Karpas-422 (cell line): ENCODE measurements around the gene BAZ2B. TPM values are rescaled to one million over a fixed set of nuclear protein-coding genes. Genes with fewer than 3 reads are reported as not detected.
A peak's percentile ranks its signal among the peaks of the same experiment; 100 is the strongest.

Experiments used
- DNase-seq: peaks from one replicate; pipeline ENCODE4 v3.0.0-alpha.2; 2015
- H2AFZ ChIP-seq: fragments of 200-600 bp; sonication (generic); 2 replicates; pipeline ENCODE4 v1.6.1; 2014; ENCODE audit warnings: antibody characterized with exemption, low read length, mixed read lengths
- H3K27ac ChIP-seq: fragments of 200-600 bp; sonication (generic); 2 replicates; pipeline ENCODE4 v1.5.1; 2014; ENCODE audit warnings: mild to moderate bottlenecking, low read length, moderate library complexity
- H3K27me3 ChIP-seq: fragments of 200-600 bp; sonication (generic); 2 replicates; pipeline ENCODE4 v1.6.1; 2014; ENCODE audit warnings: low read length, mixed read lengths
- H3K36me3 ChIP-seq: fragments of 200-600 bp; sonication (generic); 2 replicates; pipeline ENCODE4 v1.6.1; 2014; ENCODE audit warnings: low read length, mixed read lengths; ENCODE audit not compliant: insufficient read depth
- H3K4me1 ChIP-seq: fragments of 200-600 bp; sonication (generic); 2 replicates; pipeline ENCODE4 v1.6.1; 2014; ENCODE audit warnings: mild to moderate bottlenecking, low read length, mixed read lengths
- H3K4me2 ChIP-seq: fragments of 200-600 bp; sonication (generic); 2 replicates; pipeline ENCODE4 v1.6.1; 2014; ENCODE audit warnings: low read length, low read depth, mild to moderate bottlenecking; ENCODE audit not compliant: poor library complexity, severe bottlenecking
- H3K4me3 ChIP-seq: fragments of 200-600 bp; sonication (generic); 2 replicates; pipeline ENCODE4 v1.5.1; 2014; ENCODE audit warnings: mild to moderate bottlenecking, antibody characterized with exemption, low read length, mixed read lengths
- H3K79me2 ChIP-seq: fragments of 200-600 bp; sonication (generic); 2 replicates; pipeline ENCODE4 v1.6.1; 2014; ENCODE audit warnings: mild to moderate bottlenecking, low read length, mixed read lengths
- H3K9ac ChIP-seq: fragments of 200-600 bp; sonication (generic); 2 replicates; pipeline ENCODE4 v1.6.0; 2014; ENCODE audit warnings: low read length
- H3K9me2 ChIP-seq: fragments of 200-600 bp; sonication (generic), shearing (Covaris generic); replicated peaks from 2 replicates; pipeline ENCODE4 v1.6.0; 2014; ENCODE audit warnings: mild to moderate bottlenecking, low read length, moderate library complexity; ENCODE audit not compliant: insufficient read depth
- H3K9me3 ChIP-seq: fragments of 300-700, 200-600 bp; sonication (generic); 2 replicates; pipeline ENCODE4 v1.6.1; 2014; ENCODE audit warnings: low read length, mixed read lengths
- H4K20me1 ChIP-seq: fragments of 200-600 bp; sonication (generic); 2 replicates; pipeline ENCODE4 v1.6.1; 2014; ENCODE audit warnings: mild to moderate bottlenecking, antibody characterized with exemption, low read length, low read depth; ENCODE audit not compliant: insufficient read depth
- total RNA-seq: library from RNA; depleted of rRNA; stranded (reverse); fragments of >200 nt; shearing (Covaris generic); gene quantifications from 2 replicates; pipeline ENCODE4 v1.2.3, GENCODE V29; 2014; ENCODE audit warnings: low replicate concordance

The BAZ2B gene
- total RNA-seq, 1 experiment from 2014 or later: 2.2 TPM

GRCh38 chr2:159525012-159525411 is 91.3 kb downstream of the BAZ2B start:
- Histone ChIP-seq H3K27ac (no peak overlapping the region), H3K4me2 (no peak overlapping the region), H3K4me1 (no peaks in the 10 kb centered on the region), H3K79me2 (no peaks in the 10 kb centered on the region), H4K20me1 (no peaks in the 10 kb centered on the region), H3K9ac (no peak overlapping the region), H3K9me3 (no peaks in the 10 kb centered on the region), H3K27me3 (no peaks in the 10 kb centered on the region), H2AFZ (no peak overlapping the region), H3K9me2 (no peaks in the 10 kb centered on the region), H3K4me3 (no peak overlapping the region), H3K36me3 (no peaks in the 10 kb centered on the region)
- no peak for DNase-seq

DNA sequence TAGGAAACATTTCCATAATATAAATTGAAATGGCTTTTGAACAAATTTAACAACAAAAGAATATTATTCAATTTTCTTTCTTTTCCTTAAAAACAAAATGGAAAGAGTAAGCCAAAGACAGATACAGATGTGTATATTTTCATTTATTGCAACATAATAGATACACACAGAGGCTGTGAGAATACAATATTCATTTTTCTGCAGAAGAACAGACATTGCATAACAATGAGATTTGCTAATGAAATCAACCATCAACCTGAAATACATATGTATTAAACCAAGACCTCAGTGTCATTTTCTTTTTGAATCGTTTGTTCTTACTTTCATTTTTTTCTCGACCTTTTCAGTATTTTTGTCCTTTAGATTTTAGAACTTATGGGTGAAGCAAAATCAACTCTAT is 95.1 kb downstream of the BAZ2B start:
- Histone ChIP-seq H3K4me3 (no peak overlapping the region), H3K36me3 (no peaks in the 10 kb centered on the region), H3K9ac (no peak overlapping the region), H4K20me1 (no peaks in the 10 kb centered on the region), H2AFZ (no peak overlapping the region), H3K79me2 (no peaks in the 10 kb centered on the region), H3K4me1 (0 out of 2 replicates have a peak, but pooled peaks cover 1% of the 10 kb centered on the region), H3K9me3 (no peaks in the 10 kb centered on the region), H3K9me2 (no peaks in the 10 kb centered on the region), H3K4me2 (no peak overlapping the region), H3K27me3 (no peaks in the 10 kb centered on the region), H3K27ac (no peak overlapping the region)
- DNase-seq: no peak

DNA sequence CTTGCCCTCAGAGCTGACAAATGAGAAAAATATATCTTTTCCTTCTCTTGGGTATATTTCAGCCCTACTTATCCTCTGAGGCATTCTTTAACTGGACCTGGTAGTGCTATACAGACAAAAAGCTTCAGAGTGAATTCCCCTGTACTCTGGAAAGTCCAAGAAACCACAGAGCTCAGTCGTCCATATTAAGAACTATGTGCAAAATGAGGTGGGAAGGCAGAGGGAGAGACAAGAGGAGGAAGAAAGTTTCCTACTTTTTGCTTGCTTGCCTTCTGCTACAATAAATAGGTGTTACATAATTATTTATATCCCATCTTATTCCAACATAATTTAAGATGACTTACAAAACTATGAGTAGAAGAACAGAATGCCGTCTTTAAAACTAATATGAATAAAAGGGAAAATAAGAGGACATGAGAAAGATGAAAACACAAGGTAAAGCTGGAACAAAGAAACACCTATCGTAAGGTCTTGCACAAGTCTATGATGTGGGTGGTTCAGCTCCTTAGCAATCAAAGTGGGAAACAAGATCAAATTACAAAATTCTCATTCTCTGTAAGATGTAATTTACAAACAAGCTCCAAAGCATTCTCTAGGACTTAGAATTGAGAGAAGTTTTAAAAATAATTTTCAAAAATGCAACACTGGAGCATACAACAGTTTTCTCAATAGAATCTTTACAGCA is 97.9 kb downstream of the BAZ2B start:
- Histone ChIP-seq H3K36me3 (no peaks in the 10 kb centered on the region), H3K27me3 (no peaks in the 10 kb centered on the region), H3K9ac (no peak overlapping the region), H3K9me3 (no peaks in the 10 kb centered on the region), H3K27ac (no peak overlapping the region), H4K20me1 (no peaks in the 10 kb centered on the region), H2AFZ (no peak overlapping the region), H3K4me3 (no peak overlapping the region), H3K4me2 (no peak overlapping the region), H3K4me1 (0 out of 2 replicates have a peak, but pooled peaks cover 3% of the 10 kb centered on the region), H3K79me2 (no peaks in the 10 kb centered on the region), H3K9me2 (no peaks in the 10 kb centered on the region)
- no peak for DNase-seq

DNA sequence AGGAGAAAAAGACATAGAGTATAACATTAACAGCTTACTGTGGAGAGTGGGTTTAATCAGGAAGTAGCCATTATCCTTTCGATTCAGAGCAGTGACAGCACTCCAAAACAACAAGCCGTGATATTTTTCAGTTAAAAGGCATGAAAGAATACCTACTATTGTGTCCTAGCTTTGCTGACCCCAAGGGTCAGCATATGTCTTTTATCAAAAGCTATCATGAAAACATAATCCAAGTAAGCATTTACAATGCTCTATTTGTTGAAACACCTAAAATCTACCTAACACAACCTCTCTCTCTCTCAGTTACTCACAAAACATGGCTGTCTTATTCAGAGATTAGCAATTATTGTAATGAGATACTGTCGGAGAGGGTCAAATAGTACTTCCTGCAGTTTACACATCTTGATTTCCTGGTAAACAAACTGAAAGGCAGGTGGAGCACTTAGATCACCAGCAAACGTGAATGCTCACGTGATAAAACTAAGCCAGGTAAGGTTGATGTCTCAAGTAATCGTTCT is 100.0 kb downstream of the BAZ2B start:
- 0 out of 2 replicates have a peak overlapping the region, but pooled peaks have one; percentile 32 for H3K9ac ChIP-seq
- no peaks in the 10 kb centered on the region for H3K79me2 ChIP-seq
- H3K36me3 ChIP-seq: no peaks in the 10 kb centered on the region
- H3K9me2 ChIP-seq: no peaks in the 10 kb centered on the region
- H2AFZ ChIP-seq: peak overlapping the region; percentile 57; the same call in 1 of the 2 replicates
- no peaks in the 10 kb centered on the region for H3K27me3 ChIP-seq
- peak overlapping the region; percentile 37 for H3K4me2 ChIP-seq
- H3K4me1 ChIP-seq: 0 out of 2 replicates have a peak, but pooled peaks cover 3% of the 10 kb centered on the region
- H3K4me3 ChIP-seq: peak overlapping the region; percentile 33; the same call in 1 of the 2 replicates
- no peaks in the 10 kb centered on the region for H3K9me3 ChIP-seq
- DNase-seq: no peak
- no peaks in the 10 kb centered on the region for H4K20me1 ChIP-seq
- no peak overlapping the region for H3K27ac ChIP-seq

DNA sequence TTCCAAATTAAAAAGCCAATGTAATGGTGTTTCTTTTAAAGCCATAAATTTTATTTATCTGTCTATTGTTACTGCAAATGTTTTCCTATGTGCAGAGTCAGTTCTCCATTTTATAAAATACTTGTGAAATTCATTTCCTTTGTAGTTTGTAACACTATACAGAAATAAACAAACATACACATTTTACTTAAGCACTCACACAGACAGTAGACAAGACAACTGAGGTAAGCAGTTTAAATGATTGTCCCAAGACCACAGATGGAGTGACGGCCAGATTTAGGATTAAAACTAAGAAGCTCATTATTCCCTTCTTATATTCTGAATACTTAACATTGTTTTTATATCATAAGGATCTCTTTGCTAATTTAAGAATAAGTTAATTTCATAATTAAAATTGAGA is 100.9 kb downstream of the BAZ2B start:
- H3K9me2 ChIP-seq: no peaks in the 10 kb centered on the region
- no peaks in the 10 kb centered on the region for H3K9me3 ChIP-seq
- no peak for DNase-seq
- H3K9ac ChIP-seq: no peak overlapping the region
- H3K4me3 ChIP-seq: no peak overlapping the region
- no peaks in the 10 kb centered on the region for H4K20me1 ChIP-seq
- no peaks in the 10 kb centered on the region for H3K27me3 ChIP-seq
- H3K27ac ChIP-seq: no peak overlapping the region
- H2AFZ ChIP-seq: no peak overlapping the region
- no peak overlapping the region for H3K4me2 ChIP-seq
- 0 out of 2 replicates have a peak, but pooled peaks cover 3% of the 10 kb centered on the region for H3K4me1 ChIP-seq
- no peaks in the 10 kb centered on the region for H3K79me2 ChIP-seq
- H3K36me3 ChIP-seq: no peaks in the 10 kb centered on the region

DNA sequence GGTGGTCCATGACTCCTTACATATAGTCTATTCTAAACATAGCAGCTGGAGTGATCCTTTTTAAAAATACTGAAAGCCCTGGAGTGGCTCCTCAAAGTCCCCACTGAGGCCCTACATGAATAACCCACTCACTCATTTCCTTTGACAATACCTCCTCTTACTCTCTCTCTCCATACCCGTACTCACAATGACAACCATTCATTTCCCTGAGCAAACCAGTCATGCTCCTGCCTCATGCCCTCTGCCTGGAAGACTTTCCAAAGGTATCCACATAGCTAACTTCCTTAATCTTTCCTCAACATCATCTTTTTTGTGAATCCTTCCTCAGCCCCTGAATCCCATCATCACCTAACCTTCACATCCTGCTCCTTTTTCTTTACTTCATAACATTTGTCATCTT is 102.6 kb downstream of the BAZ2B start:
- no peaks in the 10 kb centered on the region for H3K9me2 ChIP-seq
- no peak overlapping the region for H3K4me3 ChIP-seq
- H3K9ac ChIP-seq: no peak overlapping the region
- no peak overlapping the region for H3K27ac ChIP-seq
- no peak overlapping the region for H3K4me2 ChIP-seq
- no peak for DNase-seq
- H2AFZ ChIP-seq: no peak overlapping the region
- H3K36me3 ChIP-seq: no peaks in the 10 kb centered on the region
- H4K20me1 ChIP-seq: no peaks in the 10 kb centered on the region
- no peaks in the 10 kb centered on the region for H3K79me2 ChIP-seq
- 0 out of 2 replicates have a peak, but pooled peaks cover 3% of the 10 kb centered on the region for H3K4me1 ChIP-seq
- H3K27me3 ChIP-seq: no peaks in the 10 kb centered on the region
- H3K9me3 ChIP-seq: no peaks in the 10 kb centered on the region

DNA sequence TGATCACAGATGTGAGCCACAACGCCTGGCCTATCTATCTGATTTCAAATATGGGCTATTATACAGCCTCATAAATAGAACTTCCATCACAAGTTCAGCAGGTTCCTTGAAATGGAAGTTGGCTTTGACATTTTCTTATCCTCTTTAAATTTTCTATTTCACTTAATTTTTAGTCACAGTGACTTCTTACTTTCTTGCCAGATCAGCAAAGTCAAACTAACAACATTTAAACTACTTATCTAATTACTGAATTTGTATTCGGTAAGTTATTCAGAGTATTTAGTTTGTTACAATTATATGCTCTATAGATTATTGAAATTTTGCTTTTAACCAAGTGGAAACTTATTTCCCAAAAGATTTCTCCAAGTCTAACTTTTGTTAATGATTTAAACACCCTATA is 108.2 kb downstream of the BAZ2B start:
- Histone ChIP-seq H3K9ac (no peak overlapping the region), H3K9me2 (no peaks in the 10 kb centered on the region), H3K27me3 (no peaks in the 10 kb centered on the region), H3K4me1 (no peaks in the 10 kb centered on the region), H3K9me3 (no peaks in the 10 kb centered on the region), H3K4me3 (no peak overlapping the region), H3K79me2 (no peaks in the 10 kb centered on the region), H3K36me3 (no peaks in the 10 kb centered on the region), H4K20me1 (no peaks in the 10 kb centered on the region), H3K4me2 (no peak overlapping the region), H2AFZ (no peak overlapping the region), H3K27ac (no peak overlapping the region)
- DNase-seq: no peak

GRCh38 chr2:159506764-159507440 is 109.4 kb downstream of the BAZ2B start:
- H3K9me2 ChIP-seq: no peaks in the 10 kb centered on the region
- no peak for DNase-seq
- no peaks in the 10 kb centered on the region for H3K36me3 ChIP-seq
- no peak overlapping the region for H2AFZ ChIP-seq
- H3K27me3 ChIP-seq: no peaks in the 10 kb centered on the region
- no peak overlapping the region for H3K27ac ChIP-seq
- H3K9ac ChIP-seq: no peak overlapping the region
- no peak overlapping the region for H3K4me3 ChIP-seq
- no peaks in the 10 kb centered on the region for H3K4me1 ChIP-seq
- no peaks in the 10 kb centered on the region for H3K79me2 ChIP-seq
- H4K20me1 ChIP-seq: no peaks in the 10 kb centered on the region
- H3K4me2 ChIP-seq: no peak overlapping the region
- H3K9me3 ChIP-seq: no peaks in the 10 kb centered on the region
